K562 (cell line): Measurements from ENCODE around the gene IQUB. TPM values are rescaled to one million over a fixed set of nuclear protein-coding genes. Genes with fewer than 3 reads are reported as not detected.

Source experiments
- CEBPZ ChIP-seq: fragments of 150-350 bp; IDR thresholded peaks from 2 replicates; pipeline ENCODE4 v1.6.1; 2014; ENCODE audit warnings: low read depth, mild to moderate bottlenecking, low read length, borderline replicate concordance
- KLF13 ChIP-seq: fragments of 450-650 bp; IDR thresholded peaks from 2 replicates; pipeline ENCODE4 v1.6.1; 2016; ENCODE audit warnings: missing genetic modification characterization, low read depth, mild to moderate bottlenecking, missing compliant biosample characterization, moderate library complexity, borderline replicate concordance
- MEF2A ChIP-seq: IDR thresholded peaks from 2 replicates; pipeline ENCODE4 v1.6.1; 2011; ENCODE audit warnings: low read depth, mild to moderate bottlenecking, low read length, moderate library complexity; ENCODE audit not compliant: control insufficient read depth
- MXD1 ChIP-seq: fragments of 250-450 bp; sonication (Bioruptor Pico); IDR thresholded peaks from 2 replicates; pipeline ENCODE4 v1.8.0; 2021; ENCODE audit warnings: borderline replicate concordance, mild to moderate bottlenecking, moderate library complexity; ENCODE audit not compliant: poor library complexity, severe bottlenecking
- PURB ChIP-seq: sonication (generic); formaldehyde crosslinking; IDR thresholded peaks from 2 replicates; pipeline ENCODE4 v1.9.0; 2021; ENCODE audit warnings: low read depth, mild to moderate bottlenecking, missing genetic modification reagents
- RBM22 ChIP-seq: fragments of 200-400 bp; formaldehyde crosslinking; IDR thresholded peaks from 2 replicates; pipeline ENCODE4 v1.6.1; 2018; ENCODE audit warnings: low read length, low read depth; ENCODE audit not compliant: poor library complexity, severe bottlenecking
- STAG1 ChIP-seq: sonication (generic); formaldehyde crosslinking; IDR thresholded peaks from 2 replicates; pipeline ENCODE4 v1.5.0; 2020; ENCODE audit warnings: missing genetic modification reagents, borderline replicate concordance
- ZNF586 ChIP-seq: fragments of 450-650 bp; formaldehyde crosslinking; conservative IDR thresholded peaks from 2 replicates; pipeline ENCODE4 v1.4.0; 2020; ENCODE audit warnings: mild to moderate bottlenecking, moderate library complexity
- ZNF655 ChIP-seq: fragments of 250-450 bp; sonication (Bioruptor Pico); IDR thresholded peaks from 2 replicates; pipeline ENCODE4 v1.5.0; 2021
- ZSCAN29 ChIP-seq: fragments of 450-650 bp; IDR thresholded peaks from 2 replicates; pipeline ENCODE4 v1.6.1; 2017
- polyA plus RNA-seq, 8 experiments: library from polyadenylated mRNA; depleted of rRNA in 4 of 8; stranded (reverse) in 5 of 8; unstranded in 3 of 8; fragments of >200 nt; fragmentation: Nextera tagmentation in 2 of 8; fragmentation: Illumina TruSeq in 1 of 8; extraction: Ambion mirVana in 2 of 8; extraction: Trizol in 1 of 8; gene quantifications; 2 replicates each; pipeline versions ENCODE4 v1.2.1 to v1.2.3, GENCODE V29; 2011 to 2014; ENCODE audit warnings: inconsistent platforms in 1 of 8, missing spikeins in 1 of 8
- total RNA-seq, 7 experiments: library from RNA; depleted of rRNA in 6 of 7; stranded (reverse); fragments of >200 nt in 6 of 7; fragmentation: Illumina TruSeq in 2 of 7; extraction: Trizol in 2 of 7; gene quantifications; 2 replicates each; pipeline versions ENCODE4 v1.2.1 to v1.2.3, GENCODE V29; 2011 to 2021; ENCODE audit warnings: low replicate concordance in 1 of 7

Gene IQUB
- total and polyA plus RNA-seq, 9 of the 15 experiments (the other 6 are each of a cell fraction or from before 2014, with no cell fraction given) = 0.62 to 2.6 (median 1.4) TPM

GRCh38 chr7:123437447-123437995 lies 96.9 kb downstream of the IQUB start (continued):
- TF ChIP-seq ZNF655 (CRISPR knock-in tag) = no peak
- TF ChIP-seq STAG1 = no peak
- no peak for TF ChIP-seq ZSCAN29
- TF ChIP-seq ZNF586 (CRISPR knock-in tag) = no peak
- TF ChIP-seq KLF13 (tag) = no peak
- TF ChIP-seq PURB = no peak
- TF ChIP-seq MEF2A = no peak
- TF ChIP-seq MXD1 (CRISPR knock-in tag) = no peak
- TF ChIP-seq RBM22 = no peak
- TF ChIP-seq CEBPZ = no peak
